HUDEP-2 (cell line): ENCODE measurements around the gene POC1B.

Experiments used
- DNase-seq, 76 experiments: peaks; one replicate each; lab custom pipeline; 2025; ENCODE audit not compliant: unreplicated experiment in 76 of 76; lab: John Stamatoyannopoulos, UW

POC1B gene

GRCh38 chr12:89427508-89428156, 98.2 kb downstream of the POC1B start:
- DNase-seq, result no peak

DNA sequence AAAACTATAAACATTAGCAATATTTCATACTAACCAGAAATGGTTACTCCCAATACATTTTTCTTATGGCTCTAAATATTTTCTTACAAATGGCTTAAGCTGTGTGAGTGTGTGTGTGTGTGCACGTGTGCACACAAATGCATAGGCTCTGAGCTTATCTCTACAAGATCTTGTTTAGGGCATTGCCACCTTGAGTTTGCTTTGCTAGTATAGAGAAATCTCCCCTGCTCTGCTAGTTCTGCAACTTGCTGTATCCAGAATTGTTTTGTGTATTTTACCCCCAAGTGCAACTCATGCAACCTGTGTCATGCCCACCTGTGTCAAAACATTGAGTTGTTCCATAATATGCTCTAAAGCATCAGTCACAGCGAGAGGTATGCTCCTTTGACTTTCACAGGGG, 101.0 kb downstream of the POC1B start:
- no peak for DNase-seq

DNA sequence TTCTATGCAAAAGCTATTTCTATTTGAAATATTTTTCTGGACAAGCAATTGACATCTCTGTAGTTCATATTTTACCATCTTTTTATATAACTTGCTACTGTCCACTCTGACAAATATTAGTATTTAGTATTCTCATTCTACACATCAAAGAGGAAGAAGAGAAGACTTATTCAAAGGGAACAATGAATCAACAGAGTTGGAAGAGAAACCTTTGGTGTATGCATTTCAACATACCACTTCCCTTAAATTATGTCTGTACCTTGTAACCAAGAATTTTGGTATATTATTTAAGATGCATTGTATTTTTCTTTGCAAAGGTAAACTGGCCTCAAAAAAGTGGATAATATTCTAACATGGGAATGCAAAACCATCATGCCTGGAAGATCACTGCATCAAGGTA, 101.5 kb downstream of the POC1B start:
- DNase-seq, result no peak

DNA sequence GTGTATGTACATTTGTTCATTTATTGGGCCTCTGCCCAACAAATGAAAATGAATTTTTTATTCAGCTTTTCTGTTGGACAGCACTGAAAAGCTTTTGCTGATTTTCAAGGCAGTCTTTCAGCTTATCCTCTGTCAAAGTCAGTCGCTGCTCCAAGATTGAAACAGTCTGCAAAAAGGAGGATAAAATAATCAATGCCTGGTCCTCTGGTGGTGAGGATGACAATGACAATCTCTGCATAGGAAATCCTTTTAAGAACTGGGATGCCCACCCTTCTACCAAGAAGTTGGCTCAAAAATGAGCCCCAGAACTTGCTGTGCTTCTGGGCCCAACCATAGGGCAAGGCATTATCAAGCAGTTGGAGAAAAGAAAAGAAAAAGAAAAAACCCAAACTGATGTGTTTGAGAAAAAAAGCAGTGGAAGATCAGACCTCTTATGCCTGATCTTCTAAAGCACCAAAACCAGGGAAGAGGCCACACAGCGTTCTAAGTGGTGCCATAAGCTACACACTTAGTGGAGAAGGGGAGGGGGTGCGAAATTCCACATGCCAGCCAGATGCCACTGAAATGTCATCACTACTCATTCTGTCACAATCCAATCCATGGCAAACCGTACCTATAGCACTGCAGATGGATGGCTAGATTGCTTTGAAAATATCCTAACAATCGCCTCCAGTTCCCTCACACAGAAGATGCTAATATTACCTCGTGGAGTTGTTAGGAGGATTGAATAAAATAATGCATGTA, 104.6 kb downstream of the POC1B start:
- no peak for DNase-seq

- DNase-seq, result no peak
Observed at GRCh38 chr12:89418228-89418910, 107.5 kb downstream of the POC1B start.

DNA sequence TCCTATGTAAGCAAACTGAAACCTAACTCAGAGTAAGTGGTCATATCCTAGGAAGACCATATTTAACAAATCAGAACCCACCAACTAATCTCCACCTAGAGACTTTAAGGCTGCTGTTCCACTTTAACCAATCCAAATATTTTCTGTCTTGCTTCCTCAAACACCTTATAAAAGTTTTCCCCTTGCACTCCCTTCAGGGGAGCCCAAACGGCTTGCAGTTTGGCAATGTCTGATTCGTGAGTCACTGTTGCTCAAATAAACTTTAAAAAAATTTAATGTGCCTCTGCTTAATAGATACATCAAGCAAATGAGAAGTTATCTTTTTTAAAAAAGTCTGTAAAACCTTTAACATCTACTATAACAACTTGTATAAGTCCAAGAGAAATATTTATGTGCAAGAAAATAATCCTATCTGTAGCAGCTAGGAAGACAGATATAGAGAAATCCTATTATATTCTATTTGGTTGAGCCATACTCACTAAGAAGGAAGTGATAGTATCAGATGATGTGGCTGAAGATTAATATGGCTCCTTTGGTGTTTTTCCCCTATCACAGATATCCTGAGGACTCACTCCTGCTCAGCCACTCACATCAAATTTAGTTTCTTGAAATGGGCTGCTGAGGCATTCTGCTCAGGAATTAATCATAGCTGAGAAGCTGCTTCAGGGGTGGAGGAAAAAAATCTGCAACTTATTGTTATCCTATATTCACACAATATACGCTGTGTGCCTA, 108.4 kb downstream of the POC1B start:
- DNase-seq, result no peak

GRCh38 chr12:89416049-89416792, 109.6 kb downstream of the POC1B start:
- DNase-seq, result no peak

GRCh38 chr12:89414851-89415250, 111.0 kb downstream of the POC1B start:
- no peak for DNase-seq

DNA sequence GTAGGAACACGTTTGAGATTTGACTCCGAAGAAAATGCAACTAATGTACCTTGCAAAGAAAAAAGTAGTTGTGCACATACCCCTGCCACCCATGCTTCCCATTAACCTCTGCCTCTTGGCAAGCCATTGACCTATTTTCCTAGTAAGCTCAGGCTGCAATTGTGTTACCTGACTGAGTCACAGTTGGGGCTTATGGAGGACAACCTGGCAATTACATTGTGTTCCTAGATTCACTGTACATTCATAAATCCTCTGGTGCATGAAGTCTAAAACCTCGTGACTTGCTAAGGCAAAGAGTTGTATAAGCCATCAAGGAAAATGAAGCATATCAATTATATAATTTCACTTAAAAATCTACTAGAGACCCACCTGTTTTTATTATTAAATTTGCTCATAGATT, 111.5 kb downstream of the POC1B start:
- no peak for DNase-seq

DNA sequence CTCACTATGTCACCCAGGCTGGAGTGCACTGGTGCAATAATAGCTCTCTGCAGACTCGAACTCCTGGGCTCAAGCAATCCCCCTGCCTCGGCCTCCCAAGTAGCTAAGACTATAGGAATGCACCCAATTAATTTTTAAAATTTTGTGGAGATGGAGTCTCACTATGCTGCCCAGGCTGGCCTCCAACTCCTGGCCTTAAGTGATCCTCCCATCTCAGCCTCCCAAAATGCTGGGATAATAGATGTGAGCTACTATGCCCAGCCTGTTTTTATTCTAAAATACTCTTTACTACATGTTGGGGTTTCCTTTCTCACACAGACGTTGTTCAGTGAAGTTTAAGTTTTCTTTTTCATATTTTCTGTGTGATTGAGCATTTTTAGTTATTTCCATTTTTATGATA, 112.6 kb downstream of the POC1B start:
- no peak for DNase-seq

- DNase-seq, result no peak
Observed at GRCh38 chr12:89412665-89413064, 113.2 kb downstream of the POC1B start.

DNA sequence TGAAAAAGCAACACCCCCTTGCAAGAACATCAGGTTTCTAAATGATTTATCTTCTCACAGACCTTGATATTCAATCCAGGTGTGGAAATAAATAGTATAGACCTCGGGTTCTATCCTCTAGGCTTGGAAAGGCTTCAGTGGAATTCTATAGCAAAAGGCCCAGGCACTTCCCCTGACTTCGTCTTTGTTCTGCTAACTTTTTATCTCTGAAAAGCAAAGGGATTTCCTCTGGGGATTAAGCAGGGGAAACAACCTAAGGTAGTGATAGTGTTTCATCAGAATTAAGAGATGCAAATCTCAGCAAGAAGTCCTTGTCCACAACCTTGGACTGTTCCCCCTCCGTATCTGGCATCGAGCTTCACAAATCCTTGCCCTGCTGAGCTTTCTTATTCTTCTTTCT, 114.0 kb downstream of the POC1B start:
- DNase-seq, result no peak

DNA sequence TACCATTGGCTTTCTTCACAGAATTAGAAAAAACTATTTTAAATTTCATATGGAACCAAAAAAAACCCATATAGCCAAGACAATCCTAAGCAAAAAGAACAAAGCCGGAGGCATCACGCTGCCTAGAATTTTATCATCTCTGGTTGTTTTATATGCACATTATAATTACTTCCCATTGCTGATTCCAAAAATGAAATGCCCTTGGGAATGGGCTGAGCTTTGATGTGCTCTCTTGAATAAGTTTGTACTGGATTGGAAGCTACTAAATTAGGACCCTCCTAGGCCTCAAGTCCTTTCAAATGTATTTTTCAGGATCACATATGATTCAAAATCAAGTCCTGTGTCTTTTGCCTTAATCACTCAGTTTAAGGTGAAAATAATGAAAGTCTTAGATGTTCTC, 114.6 kb downstream of the POC1B start:
- DNase-seq, result no peak

DNA sequence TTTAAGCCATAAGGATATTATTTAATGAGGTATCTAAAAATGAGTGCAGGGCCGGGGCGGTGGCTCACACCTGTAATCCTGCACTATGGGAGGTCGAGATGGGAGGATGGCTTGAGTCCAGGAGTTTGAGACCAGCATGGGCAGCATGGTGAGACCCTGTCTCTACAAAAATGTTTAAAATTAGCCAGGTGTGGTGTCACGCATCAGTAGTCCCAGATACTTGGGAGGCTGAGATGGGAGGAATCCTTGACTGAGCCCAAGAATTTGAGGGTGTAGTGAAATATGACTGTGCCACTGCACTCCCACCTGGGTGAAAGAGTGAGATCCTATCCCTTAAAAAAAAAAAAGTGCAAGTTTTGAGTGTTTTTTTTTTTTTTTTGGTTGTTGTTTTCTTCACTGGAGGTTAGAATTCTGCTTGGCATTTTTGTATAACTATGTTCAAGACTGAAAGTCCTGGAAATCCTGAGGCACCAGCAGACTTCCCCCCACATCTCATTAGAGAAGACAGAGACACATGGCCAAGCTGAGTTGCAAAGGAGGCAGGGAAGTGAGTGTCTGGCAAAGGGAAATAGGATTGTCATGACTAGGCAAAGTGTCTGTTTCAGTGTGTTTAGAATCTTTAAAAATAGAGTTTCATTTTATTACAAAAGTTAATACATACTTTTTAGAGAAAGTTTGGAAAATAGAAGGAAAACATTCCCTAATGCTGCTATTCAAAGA, 120.1 kb downstream of the POC1B start:
- DNase-seq, result no peak

DNA sequence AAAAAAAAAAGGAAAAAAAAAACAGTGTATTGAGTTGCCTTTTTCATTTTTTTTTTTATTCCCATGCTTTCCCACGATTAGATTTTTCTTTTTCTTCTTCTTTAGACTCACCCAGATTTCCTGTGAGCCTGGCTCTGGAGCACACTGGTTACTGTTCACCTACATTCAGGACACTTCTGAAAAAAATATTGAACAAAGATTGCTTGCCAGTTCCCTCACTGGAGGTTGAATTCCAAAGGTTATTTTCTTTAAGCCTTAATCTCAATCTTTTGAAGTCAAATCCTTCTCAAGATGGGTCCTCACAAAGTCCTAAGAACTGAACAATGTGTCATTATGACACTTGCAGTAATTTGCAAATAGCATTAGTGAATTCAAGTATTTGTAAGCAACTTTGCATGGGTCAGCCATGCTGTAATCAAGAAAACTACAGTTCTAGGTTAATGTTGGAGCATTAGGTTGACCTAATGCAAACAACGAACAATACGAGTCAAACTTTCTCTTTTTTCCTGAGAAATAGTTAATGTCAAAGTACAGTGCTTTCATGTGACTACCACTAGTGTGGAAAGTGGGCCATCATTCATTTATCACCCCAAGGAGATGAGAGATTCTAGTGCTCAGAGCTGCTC, 124.3 kb downstream of the POC1B start:
- no peak for DNase-seq

- DNase-seq, result no peak
Observed at GRCh38 chr12:89400415-89400814, 125.4 kb downstream of the POC1B start.

DNA sequence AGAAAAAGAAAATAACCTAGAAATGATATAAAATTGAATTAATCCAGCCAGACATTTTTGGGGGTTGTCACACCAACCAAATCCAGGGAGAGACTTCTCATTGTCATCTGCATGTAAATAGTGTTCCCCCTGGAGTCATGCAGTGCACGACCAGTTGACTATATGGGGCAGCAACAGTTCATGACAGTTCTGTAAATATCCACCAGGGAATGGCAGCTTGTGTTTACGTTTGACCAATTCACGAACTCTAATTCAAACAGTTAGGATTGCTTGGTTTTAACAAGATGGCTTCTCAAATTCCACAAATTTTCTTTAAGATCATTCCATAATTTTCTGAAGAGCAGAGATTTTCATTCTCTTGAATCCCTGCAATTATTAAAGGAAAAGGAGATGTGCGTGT, 130.1 kb downstream of the POC1B start:
- DNase-seq, result no peak

DNA sequence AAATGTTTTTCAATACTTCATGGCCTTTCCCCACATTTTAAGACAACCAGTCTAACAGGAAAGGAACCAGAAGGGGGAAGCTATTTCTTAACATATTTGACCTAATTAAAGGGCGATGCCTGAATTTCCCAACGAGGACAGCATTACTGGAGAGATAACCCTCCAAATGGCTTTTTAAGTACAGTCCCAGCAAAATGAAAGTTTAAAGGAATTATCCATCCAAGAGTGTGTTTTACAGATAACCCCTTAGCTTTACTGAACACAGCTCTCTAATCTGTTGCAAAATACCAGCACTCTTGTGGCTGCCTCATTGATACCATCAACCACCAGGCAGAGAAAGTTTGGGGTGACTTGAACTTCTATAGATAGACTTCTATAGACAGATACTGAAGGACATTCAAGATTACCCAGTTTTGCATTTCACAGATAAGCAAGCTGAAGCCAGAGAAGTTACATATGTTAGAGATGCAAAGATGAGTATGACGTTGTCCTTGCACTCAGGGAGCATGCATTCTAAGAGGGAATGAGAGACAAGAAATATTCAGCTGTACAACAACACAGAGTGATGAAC, 132.2 kb downstream of the POC1B start:
- DNase-seq, result peak in 72 of 76 experiments; percentile 16 to 98 (median 74)

DNA sequence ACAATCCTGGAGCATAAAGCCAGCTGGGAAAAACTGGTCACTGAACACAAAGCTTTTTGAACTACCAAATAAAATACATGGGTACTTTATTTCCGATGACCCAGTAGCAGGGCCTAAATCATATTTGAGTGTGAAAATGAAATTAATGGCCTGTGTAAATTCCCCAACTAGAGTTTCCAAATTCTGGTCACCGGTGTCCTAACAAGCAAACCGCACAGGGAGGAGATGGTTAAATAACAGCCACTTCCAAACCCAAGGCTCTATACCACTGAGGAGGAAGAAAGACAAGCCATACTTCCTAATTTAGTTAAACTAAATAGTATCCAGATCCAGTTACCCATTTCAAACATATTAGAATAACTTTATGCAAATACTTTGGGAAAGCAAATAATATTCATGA, 133.5 kb downstream of the POC1B start:
- no peak for DNase-seq
